SH-SY5Y (cell line): ENCODE results near the gene SYNJ2.

Source experiments
- GATA2 ChIP-seq: IDR thresholded peaks from 2 replicates; pipeline ENCODE4 v1.6.1; 2011; ENCODE audit warnings: mild to moderate bottlenecking, low read depth, low read length
- GATA3 ChIP-seq: IDR thresholded peaks from 2 replicates; pipeline ENCODE4 v1.6.1; 2011; ENCODE audit warnings: low read depth, mild to moderate bottlenecking, low read length, moderate library complexity

DNA sequence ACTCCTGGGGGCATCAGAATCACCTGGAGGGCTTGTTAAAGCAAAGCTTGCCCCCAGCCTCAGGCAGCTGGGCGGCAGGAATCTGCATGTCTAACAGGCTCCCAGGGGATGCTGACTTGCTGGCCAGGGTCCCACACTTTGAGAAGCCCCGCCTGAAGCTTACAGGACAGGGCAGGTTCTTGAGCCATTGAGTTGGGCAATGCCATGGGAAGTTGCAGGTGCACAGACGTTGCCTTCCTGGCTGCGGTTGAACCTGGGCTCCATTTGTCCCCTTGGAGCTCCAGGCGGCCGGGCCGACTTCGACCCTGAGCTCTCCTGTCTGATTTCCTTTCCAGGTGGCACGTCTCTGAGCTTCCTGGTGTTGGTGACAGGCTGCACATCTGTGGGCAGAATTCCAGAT, 46.8 kb downstream of the SYNJ2 start:
- TF ChIP-seq GATA2 (no peak), GATA3 (no peak)
